Ovary (tissue), 3 donors: ENCODE results near the gene TMEM260.

Source experiments
- EP300 ChIP-seq: sonication (generic); formaldehyde crosslinking; IDR thresholded peaks from one replicate; pipeline ENCODE4 v1.6.1; 2017; ENCODE audit warnings: antibody characterized with exemption
- POLR2A ChIP-seq: fragments of 450-650 bp; IDR thresholded peaks from one replicate; pipeline ENCODE4 v1.6.1; 2017; ENCODE audit warnings: antibody characterized with exemption, mild to moderate bottlenecking, moderate library complexity
- TF ChIP-seq, protein P1 (sequence below), 3 donors: fragments of 450-650 bp in 2 of 3; fragments of 200-600 bp in 1 of 3; IDR thresholded peaks; one replicate each; pipeline versions ENCODE4 v1.5.1 to v1.8.0; 2016 to 2022; ENCODE audit warnings: antibody characterized with exemption in 3 of 3, mild to moderate bottlenecking in 1 of 3
- donor health status: DM: no; HTN: no; CAD: no.

DNA sequence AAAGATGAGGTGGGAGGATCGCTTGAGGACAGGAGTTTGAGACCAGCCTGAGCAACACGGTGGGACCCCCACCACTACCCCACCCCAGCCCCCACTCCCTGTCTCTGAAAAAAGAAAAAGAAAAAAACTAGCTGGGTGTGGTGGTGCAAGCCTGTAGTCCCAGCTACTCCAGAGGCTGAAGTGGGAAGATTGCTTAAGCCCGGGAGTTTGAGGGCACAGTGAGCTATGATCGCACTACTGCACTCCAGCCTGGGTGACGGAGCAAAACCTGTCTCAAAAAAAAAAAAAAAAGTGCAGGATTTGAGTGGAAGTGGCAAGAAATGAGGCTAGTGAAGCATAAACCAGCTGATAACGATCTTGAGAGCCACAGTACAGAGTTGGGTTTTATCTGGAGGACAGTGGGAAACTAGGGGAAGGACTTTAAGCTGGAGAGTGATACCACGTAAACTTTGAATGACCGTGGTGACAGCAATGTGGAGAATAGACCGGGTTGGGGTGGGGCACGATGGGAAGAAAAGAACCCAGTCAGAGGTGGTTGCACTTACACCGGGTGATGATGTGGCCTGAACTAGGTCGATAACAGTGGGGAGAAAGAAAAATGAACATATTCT is 85.3 kb downstream of the TMEM260 start:
- TF ChIP-seq, protein P1, sequence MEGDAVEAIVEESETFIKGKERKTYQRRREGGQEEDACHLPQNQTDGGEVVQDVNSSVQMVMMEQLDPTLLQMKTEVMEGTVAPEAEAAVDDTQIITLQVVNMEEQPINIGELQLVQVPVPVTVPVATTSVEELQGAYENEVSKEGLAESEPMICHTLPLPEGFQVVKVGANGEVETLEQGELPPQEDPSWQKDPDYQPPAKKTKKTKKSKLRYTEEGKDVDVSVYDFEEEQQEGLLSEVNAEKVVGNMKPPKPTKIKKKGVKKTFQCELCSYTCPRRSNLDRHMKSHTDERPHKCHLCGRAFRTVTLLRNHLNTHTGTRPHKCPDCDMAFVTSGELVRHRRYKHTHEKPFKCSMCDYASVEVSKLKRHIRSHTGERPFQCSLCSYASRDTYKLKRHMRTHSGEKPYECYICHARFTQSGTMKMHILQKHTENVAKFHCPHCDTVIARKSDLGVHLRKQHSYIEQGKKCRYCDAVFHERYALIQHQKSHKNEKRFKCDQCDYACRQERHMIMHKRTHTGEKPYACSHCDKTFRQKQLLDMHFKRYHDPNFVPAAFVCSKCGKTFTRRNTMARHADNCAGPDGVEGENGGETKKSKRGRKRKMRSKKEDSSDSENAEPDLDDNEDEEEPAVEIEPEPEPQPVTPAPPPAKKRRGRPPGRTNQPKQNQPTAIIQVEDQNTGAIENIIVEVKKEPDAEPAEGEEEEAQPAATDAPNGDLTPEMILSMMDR (IDR thresholded peaks at IDR 0.05) = no peak
- TF ChIP-seq POLR2A (no peak), EP300 (no peak)
